Upper lobe of right lung (tissue), 1 donor: Measurements from ENCODE around the gene SAMHD1. TPM values are rescaled to one million over a fixed set of nuclear protein-coding genes. Genes with fewer than 3 reads are reported as not detected.
A peak's percentile ranks its signal among the peaks of the same experiment; 100 is the strongest.

Experiments used
- ATAC-seq: fragments of 200-7000 bp; cut with Tn5 transposase; one replicate; pipeline ENCODE4 v1.9.1; 2020; ENCODE audit warnings: mild to moderate bottlenecking, moderate library complexity
- DNase-seq: peaks from one replicate; pipeline ENCODE4 v3.0.0-alpha.2; 2020
- H3K27ac ChIP-seq: fragments of 200-600 bp; one replicate; pipeline ENCODE4 v1.8.0; 2022
- H3K27me3 ChIP-seq: fragments of 200-600 bp; one replicate; pipeline ENCODE4 v1.8.0; 2022; ENCODE audit warnings: mild to moderate bottlenecking
- H3K36me3 ChIP-seq: fragments of 200-600 bp; one replicate; pipeline ENCODE4 v1.8.0; 2022
- H3K4me1 ChIP-seq: fragments of 200-600 bp; one replicate; pipeline ENCODE4 v1.8.0; 2022
- H3K4me3 ChIP-seq: fragments of 200-600 bp; one replicate; pipeline ENCODE4 v1.8.0; 2022; ENCODE audit warnings: mild to moderate bottlenecking
- H3K9me3 ChIP-seq: fragments of 200-600 bp; one replicate; pipeline ENCODE4 v1.8.0; 2022
- CTCF ChIP-seq: fragments of 200-600 bp; IDR thresholded peaks from one replicate; pipeline ENCODE4 v1.8.0; 2022; ENCODE audit warnings: antibody characterized with exemption
- intact Hi-C: fragments of 100-400 bp; cut with DNase I; formaldehyde crosslinking; loops from one replicate; pipeline ENCODE4 v1.11.0; 2022
- total RNA-seq: library from RNA; stranded (reverse); fragmentation: NEBNext Ultra II Directional; extraction: Animal tissue kit (Norgen Biotek cat#: 25700); gene quantifications from one replicate; pipeline ENCODE4 v1.2.1, GENCODE V29; 2021
- donor health status: DM: no; HTN: yes; CAD: no; lungs with severe emphysema.

The SAMHD1 gene
- total RNA-seq, 1 donor from 2014 or later: 177 TPM

DNA sequence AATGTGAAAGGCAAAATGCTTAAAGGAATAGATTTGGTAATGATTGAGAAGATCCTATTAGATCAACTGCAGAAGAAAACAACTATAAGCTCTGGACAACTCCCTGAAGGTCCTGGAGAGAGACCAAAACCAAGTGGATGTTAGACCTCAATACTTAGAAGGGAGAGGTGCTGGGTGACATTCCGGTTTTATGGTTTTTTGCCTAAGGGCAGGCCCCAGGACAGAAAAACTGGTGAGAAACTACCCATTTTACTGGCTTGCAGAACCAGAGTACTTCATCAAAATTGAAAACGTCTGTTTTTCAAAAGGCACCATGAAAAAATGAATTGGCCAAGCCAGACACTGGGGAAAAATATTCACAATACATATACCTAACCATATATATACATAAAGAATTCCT lies 26.3 kb downstream of the SAMHD1 start:
- DNase-seq: no peak
- Histone ChIP-seq H3K4me3 (no peak overlapping the region), H3K27ac (no peak overlapping the region), H3K27me3 (no peaks in the 10 kb centered on the region), H3K9me3 (no peaks in the 10 kb centered on the region), H3K4me1 (peaks cover under 1% of the 10 kb centered on the region), H3K36me3 (peaks cover 99% of the 10 kb centered on the region)
- no peak for TF ChIP-seq CTCF
- intact Hi-C loops: no loop called here
- ATAC-seq: no peak

DNA sequence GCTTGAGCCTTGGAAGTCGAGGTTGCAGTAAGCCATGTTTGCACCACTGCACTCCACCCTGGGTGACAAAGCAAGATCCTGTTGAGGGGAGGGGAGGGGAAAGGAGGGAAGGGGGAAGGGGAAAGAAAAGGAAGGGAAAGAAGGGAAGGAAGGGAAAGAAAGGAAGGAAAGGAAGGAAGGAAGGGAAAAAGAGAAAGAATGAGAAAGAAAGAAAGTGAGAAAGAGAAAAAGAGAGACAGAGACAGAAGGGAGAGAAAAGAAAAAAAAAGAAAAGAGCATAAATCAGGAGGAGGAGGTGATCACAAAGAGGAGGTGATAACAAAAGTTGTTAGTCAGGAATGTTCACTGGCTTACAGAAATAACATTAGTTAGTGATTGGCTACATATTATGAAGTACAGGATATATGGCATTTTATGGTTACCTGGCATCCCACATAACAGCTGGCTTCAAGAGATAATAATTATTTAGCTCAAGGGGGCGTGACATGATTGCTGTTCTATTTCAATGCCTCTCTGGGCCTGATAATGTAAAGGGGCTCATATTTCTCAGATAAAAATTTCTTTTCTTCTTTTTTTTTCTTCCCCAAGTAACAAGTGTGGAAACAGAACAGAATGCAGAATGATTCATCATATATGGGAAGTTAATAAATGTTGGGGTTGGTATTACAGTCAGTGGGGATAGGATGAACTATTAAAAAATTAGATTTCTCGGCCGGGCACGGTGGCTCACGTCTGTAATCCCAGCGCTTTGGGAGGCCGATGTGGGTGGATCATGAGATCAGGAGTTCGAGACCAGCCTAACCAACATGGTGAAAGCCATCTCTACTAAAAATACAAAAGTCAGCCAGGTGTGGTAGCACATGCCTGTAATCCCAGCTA lies 27.1 kb downstream of the SAMHD1 start:
- TF ChIP-seq CTCF: no peak
- intact Hi-C loops: no loop called here
- Histone ChIP-seq H3K9me3 (no peaks in the 10 kb centered on the region), H3K36me3 (peaks cover 94% of the 10 kb centered on the region), H3K27ac (no peak overlapping the region), H3K4me1 (no peaks in the 10 kb centered on the region), H3K27me3 (no peaks in the 10 kb centered on the region), H3K4me3 (no peak overlapping the region)
- DNase-seq: peak; percentile 9
- ATAC-seq: no peak

DNA sequence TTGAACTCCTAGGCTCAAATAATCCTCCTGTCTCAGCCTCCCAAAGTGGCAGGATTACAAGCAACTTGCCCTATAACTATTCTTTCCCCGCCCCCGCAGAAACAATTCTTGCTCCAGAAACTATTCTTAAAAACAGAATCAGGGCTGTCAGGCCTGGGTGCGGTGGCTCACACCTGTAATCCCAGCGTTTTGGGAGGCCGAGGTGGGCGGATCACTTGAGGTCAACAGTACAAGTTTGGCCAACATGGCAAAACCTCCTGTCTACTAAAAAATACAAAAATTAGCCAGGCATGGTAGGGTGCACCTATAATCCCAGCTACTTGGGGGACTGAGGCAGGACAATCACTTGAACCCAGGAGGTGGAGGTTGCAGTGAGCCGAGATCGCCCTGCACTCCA lies 31.2 kb downstream of the SAMHD1 start:
- Histone ChIP-seq H3K9me3 (no peaks in the 10 kb centered on the region), H3K4me1 (no peaks in the 10 kb centered on the region), H3K27me3 (no peaks in the 10 kb centered on the region), H3K27ac (no peak overlapping the region), H3K4me3 (no peak overlapping the region), H3K36me3 (peaks cover 94% of the 10 kb centered on the region)
- no peak for TF ChIP-seq CTCF
- DNase-seq: peak; percentile 21
- ATAC-seq: no peak
- intact Hi-C loops: no loop called here

- intact Hi-C loops: no loop called here
- H3K27me3 ChIP-seq: no peaks in the 10 kb centered on the region
- peaks cover 94% of the 10 kb centered on the region for H3K36me3 ChIP-seq
- ATAC-seq: peak; percentile 78
- DNase-seq: no peak
- no peak overlapping the region for H3K27ac ChIP-seq
- peak; percentile 91 for TF ChIP-seq CTCF
- no peaks in the 10 kb centered on the region for H3K4me1 ChIP-seq
- no peaks in the 10 kb centered on the region for H3K9me3 ChIP-seq
- H3K4me3 ChIP-seq: no peak overlapping the region
Observed at GRCh38 chr20:36919715-36920333, 31.7 kb downstream of the SAMHD1 start.

- no peak overlapping the region for H3K4me3 ChIP-seq
- ATAC-seq: no peak
- peaks cover 94% of the 10 kb centered on the region for H3K36me3 ChIP-seq
- no peak for TF ChIP-seq CTCF
- intact Hi-C loops: no loop called here
- no peaks in the 10 kb centered on the region for H3K27me3 ChIP-seq
- no peak overlapping the region for H3K27ac ChIP-seq
- DNase-seq: no peak
- no peaks in the 10 kb centered on the region for H3K4me1 ChIP-seq
- no peaks in the 10 kb centered on the region for H3K9me3 ChIP-seq
Observed at GRCh38 chr20:36917943-36918342, 33.6 kb downstream of the SAMHD1 start.
